B cell (primary cell): Measurements from ENCODE around the gene SLIT3. TPM values are rescaled to one million over a fixed set of nuclear protein-coding genes. Genes with fewer than 3 reads are reported as not detected.

Source experiments
- ATAC-seq: fragments of 200-7000 bp; cut with Tn5 transposase; one replicate; pipeline ENCODE4 v1.10.0; 2021; ENCODE audit warnings: low read depth, mild to moderate bottlenecking, moderate number of reproducible peaks, moderate library complexity
- CTCF ChIA-PET: fragments of 350-600 bp; sonication (Branson Sonifier 250); formaldehyde crosslinking; loops from one replicate; lab custom pipeline; 2021; ENCODE audit warnings: antibody characterized with exemption, inconsistent platforms; lab: Charles Lee
- POLR2A ChIA-PET: fragments of 350-600 bp; sonication (Branson Sonifier 250); formaldehyde crosslinking; loops from one replicate; lab custom pipeline; 2021; ENCODE audit warnings: antibody characterized with exemption; lab: Charles Lee
- DNase-seq: peaks from one replicate; pipeline ENCODE4 v3.0.0; 2013
- H2AFZ ChIP-seq: 2 replicates; pipeline ENCODE4 v1.6.1; 2012; ENCODE audit warnings: mild to moderate bottlenecking, low read depth, low read length; ENCODE audit not compliant: insufficient read depth, poor library complexity, severe bottlenecking
- H3K27ac ChIP-seq, 2 donors: 1 replicate in 1 of 2; 2 replicates in 1 of 2; pipeline ENCODE4 v1.5.1; 2012 to 2013; ENCODE audit warnings: low read length in 2 of 2, mild to moderate bottlenecking in 2 of 2, moderate library complexity in 1 of 2
- H3K27me3 ChIP-seq, 4 experiments: fragments of 200-600 bp in 1 of 4; sonication (generic) in 1 of 4; replicated peaks in 1 of 4; 1 replicate in 2 of 4; 2 replicates in 2 of 4; pipeline versions ENCODE4 v1.6.1 to v1.7.0; 2013 to 2016; ENCODE audit warnings: low read length in 3 of 4, mild to moderate bottlenecking in 2 of 4, mixed read lengths in 1 of 4, moderate library complexity in 1 of 4; ENCODE audit not compliant: insufficient read depth in 4 of 4, control insufficient read depth in 3 of 4; ENCODE audit errors: control extremely low read depth in 1 of 4
- H3K36me3 ChIP-seq, 2 experiments: replicated peaks in 1 of 2; 1 replicate in 1 of 2; 2 replicates in 1 of 2; pipeline versions ENCODE4 v1.6.1 to v1.7.1; 2013; ENCODE audit warnings: low read length in 1 of 2; ENCODE audit not compliant: insufficient read depth in 2 of 2, control insufficient read depth in 1 of 2; ENCODE audit errors: control extremely low read depth in 1 of 2, extremely low read depth in 1 of 2
- H3K4me1 ChIP-seq, 2 donors: fragments of 200-600 bp in 1 of 2; sonication (generic) in 1 of 2; 1 replicate in 1 of 2; 2 replicates in 1 of 2; pipeline versions ENCODE4 v1.5.1 to v1.6.1; 2013 to 2017; ENCODE audit warnings: low read length in 2 of 2; ENCODE audit not compliant: control insufficient read depth in 2 of 2, insufficient read depth in 2 of 2
- H3K4me2 ChIP-seq: replicated peaks from 2 replicates; pipeline ENCODE3; 2012; ENCODE audit warnings: mild to moderate bottlenecking, low read depth, low read length; ENCODE audit not compliant: poor library complexity, severe bottlenecking
- H3K4me3 ChIP-seq, 5 experiments: fragments of 200-600 bp in 1 of 5; sonication (generic) in 1 of 5; 1 replicate in 3 of 5; 2 replicates in 2 of 5; pipeline versions ENCODE4 v1.5.1 to v1.7.0; 2011 to 2016; ENCODE audit warnings: low read length in 4 of 5, mild to moderate bottlenecking in 4 of 5, low read depth in 2 of 5, control low read depth in 1 of 5, moderate library complexity in 1 of 5; ENCODE audit not compliant: insufficient read depth in 1 of 5; ENCODE audit errors: control extremely low read depth in 1 of 5, extremely low read depth in 1 of 5
- H3K79me2 ChIP-seq: fragments of 200-600 bp; sonication (generic); one replicate; pipeline ENCODE4 v1.6.0; 2016; ENCODE audit warnings: low read length; ENCODE audit not compliant: control insufficient read depth, insufficient read depth
- H3K9ac ChIP-seq: fragments of 200-600 bp; sonication (generic); 2 replicates; pipeline ENCODE4 v1.6.1; 2017; ENCODE audit warnings: mild to moderate bottlenecking, low read length, moderate library complexity
- H3K9me3 ChIP-seq, 3 donors: one replicate each; pipeline versions ENCODE4 v1.6.1 to v1.7.1; 2013; ENCODE audit warnings: low read length in 2 of 3; ENCODE audit not compliant: control insufficient read depth in 2 of 3, insufficient read depth in 1 of 3; ENCODE audit errors: control extremely low read depth in 1 of 3
- H4K20me1 ChIP-seq: 2 replicates; pipeline ENCODE4 v1.6.0; 2012; ENCODE audit warnings: mild to moderate bottlenecking, low read length; ENCODE audit not compliant: insufficient read depth, control insufficient read depth, poor library complexity, severe bottlenecking
- H3K27ac Mint-ChIP-seq: one replicate; pipeline ENCODE4 v1.8.0; 2021; ENCODE audit warnings: mixed read lengths
- H3K27me3 Mint-ChIP-seq: one replicate; pipeline ENCODE4 v1.8.0; 2021; ENCODE audit warnings: mixed read lengths
- H3K4me1 Mint-ChIP-seq: one replicate; pipeline ENCODE4 v1.8.0; 2021; ENCODE audit warnings: mixed read lengths
- H3K4me3 Mint-ChIP-seq: one replicate; pipeline ENCODE4 v1.8.0; 2021; ENCODE audit warnings: mixed read lengths
- H3K9me3 Mint-ChIP-seq: one replicate; pipeline ENCODE4 v1.8.0; 2022; ENCODE audit warnings: mixed read lengths; ENCODE audit not compliant: insufficient read depth
- CTCF ChIP-seq: fragments of 200-600 bp; IDR thresholded peaks from one replicate; pipeline ENCODE4 v1.8.0; 2022; ENCODE audit warnings: antibody characterized with exemption, mild to moderate bottlenecking
- EZH2 ChIP-seq: IDR thresholded peaks from 2 replicates; pipeline ENCODE4 v1.6.1; 2012; ENCODE audit warnings: borderline replicate concordance, low read depth, mild to moderate bottlenecking, moderate library complexity, low read length; ENCODE audit not compliant: insufficient read depth, poor library complexity, severe bottlenecking
- WGBS: methylation state at CpG from one replicate; pipeline ENCODE4 v1.1.5; 2013; ENCODE audit warnings: missing lambda C conversion rate; ENCODE audit not compliant: insufficient coverage; 5-methylcytosine and 5-hydroxymethylcytosine counted together
- intact Hi-C: fragments of 100-400 bp; cut with micrococcal nuclease; formaldehyde crosslinking; loops from one replicate; pipeline ENCODE4 v1.10.0; 2022
- polyA plus RNA-seq: library from polyadenylated mRNA; depleted of rRNA; stranded (reverse); fragments of >200 nt; gene quantifications from 2 replicates; pipeline ENCODE4 v1.2.3, GENCODE V29; 2012
- total RNA-seq, 2 donors: library from RNA; stranded (reverse); fragments of 120-200 nt in 1 of 2; gene quantifications; 1 replicate in 1 of 2; 2 replicates in 1 of 2; pipeline versions ENCODE4 v1.2.3 to v1.2.4, GENCODE V29; 2013 to 2022

The SLIT3 gene
- total and polyA plus RNA-seq, 2 donors (not counting 1 experiment from before 2014, with no cell fraction given): not detected

GRCh38 chr5:169307646-169308045, 6.7 kb upstream of the SLIT3 start:
- Histone ChIP-seq H3K9me3 (no peaks in the 10 kb centered on the region), H3K4me3 (no peak overlapping the region), H3K79me2 (no peaks in the 10 kb centered on the region), H3K27ac (no peak overlapping the region), H3K9ac (no peak overlapping the region), H2AFZ (no peak overlapping the region), H3K4me2 (no peak overlapping the region), H3K27me3 (peaks cover 0 to 10% (median 6%) of the 10 kb centered on the region in 4 experiments), H4K20me1 (no peaks in the 10 kb centered on the region), H3K4me1 (peaks cover 0 to 1% of the 10 kb centered on the region in 2 donors), H3K36me3 (no peaks in the 10 kb centered on the region)
- CTCF ChIA-PET: no interaction called here
- no peak for ATAC-seq
- H3K27ac Mint-ChIP-seq: no peak overlapping the region
- no peak for DNase-seq
- intact Hi-C loops: no loop called here
- H3K9me3 Mint-ChIP-seq: no peaks in the 10 kb centered on the region
- no peaks in the 10 kb centered on the region for H3K4me1 Mint-ChIP-seq
- WGBS: 46% methylated on average over 2 of the region's 2 CpGs
- POLR2A ChIA-PET: no interaction called here
- H3K4me3 Mint-ChIP-seq: no peak overlapping the region
- peaks cover 39% of the 10 kb centered on the region for H3K27me3 Mint-ChIP-seq
- TF ChIP-seq CTCF: no peak
- TF ChIP-seq EZH2: no peak

- peaks cover 0 to 26% (median 8%) of the 10 kb centered on the region in 4 experiments for H3K27me3 ChIP-seq
- intact Hi-C loops: no loop called here
- Mint-ChIP-seq H3K27ac (no peak overlapping the region), H3K4me1 (peaks cover 7% of the 10 kb centered on the region), H3K9me3 (no peaks in the 10 kb centered on the region), H3K27me3 (peaks cover 45% of the 10 kb centered on the region), H3K4me3 (no peak overlapping the region)
- no peak overlapping the region for H3K4me2 ChIP-seq
- no peak for TF ChIP-seq EZH2
- no peaks in the 10 kb centered on the region for H4K20me1 ChIP-seq
- CTCF ChIA-PET: interaction anchor here (0.7 kb wide), 1 partner anchor 115 kb away, joined by 3 read pairs; no protein-coding TSS in a partner anchor
- no peaks in the 10 kb centered on the region for H3K36me3 ChIP-seq
- 75% methylated on average over 2 of the region's 4 CpGs for WGBS
- no peak overlapping the region for H3K27ac ChIP-seq
- peaks cover 0 to 4% of the 10 kb centered on the region in 2 donors for H3K4me1 ChIP-seq
- H2AFZ ChIP-seq: no peak overlapping the region
- ATAC-seq (no peak), DNase-seq (no peak)
- no peak overlapping the region for H3K9ac ChIP-seq
- no peak overlapping the region for H3K4me3 ChIP-seq
- no peaks in the 10 kb centered on the region for H3K79me2 ChIP-seq
- POLR2A ChIA-PET: no interaction called here
- no peaks in the 10 kb centered on the region for H3K9me3 ChIP-seq
These were observed 4.4 kb upstream of the SLIT3 start for GRCh38 chr5:169305366-169305765.
